Trophoblast cell (in vitro differentiated cells and primary cell): ENCODE measurements around the gene SAP25.

Experiments used
- DNase-seq, 2 donors: peaks; one replicate each; pipeline ENCODE4 v3.0.0-alpha.2; 2016
- H2AFZ ChIP-seq: 2 replicates; pipeline ENCODE4 v1.6.1; 2013; ENCODE audit warnings: low read length, moderate library complexity, mild to moderate bottlenecking; ENCODE audit not compliant: insufficient read depth, poor library complexity
- H2AK5ac ChIP-seq: 2 replicates; pipeline ENCODE4 v1.6.1; 2013; ENCODE audit warnings: mild to moderate bottlenecking, low read length
- H2BK120ac ChIP-seq: 2 replicates; pipeline ENCODE4 v1.6.1; 2013; ENCODE audit warnings: low read length, mild to moderate bottlenecking, moderate library complexity; ENCODE audit not compliant: insufficient read depth, poor library complexity
- H2BK12ac ChIP-seq: 2 replicates; pipeline ENCODE4 v1.6.1; 2013; ENCODE audit warnings: mild to moderate bottlenecking, low read length, moderate library complexity
- H2BK5ac ChIP-seq: 2 replicates; pipeline ENCODE4 v1.6.1; 2013; ENCODE audit warnings: low read length, low read depth, moderate library complexity, mild to moderate bottlenecking; ENCODE audit not compliant: poor library complexity
- H3K14ac ChIP-seq: 2 replicates; pipeline ENCODE4 v1.6.1; 2013; ENCODE audit warnings: mild to moderate bottlenecking, low read length
- H3K18ac ChIP-seq: 2 replicates; pipeline ENCODE4 v1.6.1; 2013; ENCODE audit warnings: mild to moderate bottlenecking, low read length
- H3K23ac ChIP-seq: 2 replicates; pipeline ENCODE4 v1.6.1; 2013; ENCODE audit warnings: low read length
- H3K27ac ChIP-seq: 2 replicates; pipeline ENCODE4 v1.5.1; 2013; ENCODE audit warnings: low read depth, mild to moderate bottlenecking, inconsistent platforms, low read length, moderate library complexity
- H3K27me3 ChIP-seq: 2 replicates; pipeline ENCODE4 v1.6.1; 2013; ENCODE audit warnings: inconsistent platforms, mild to moderate bottlenecking, low read length, moderate library complexity; ENCODE audit not compliant: insufficient read depth
- H3K36me3 ChIP-seq, 2 experiments: 1 replicate in 1 of 2; 2 replicates in 1 of 2; pipeline ENCODE4 v1.6.1; 2013; ENCODE audit warnings: low read length in 2 of 2, mild to moderate bottlenecking in 2 of 2, moderate library complexity in 1 of 2; ENCODE audit not compliant: insufficient read depth in 2 of 2, control insufficient read depth in 1 of 2
- H3K4ac ChIP-seq: 2 replicates; pipeline ENCODE4 v1.6.1; 2013; ENCODE audit warnings: low read depth, mild to moderate bottlenecking, low read length, moderate library complexity
- H3K4me1 ChIP-seq, 2 experiments: 1 replicate in 1 of 2; 2 replicates in 1 of 2; pipeline ENCODE4 v1.6.1; 2013; ENCODE audit warnings: low read length in 2 of 2, mild to moderate bottlenecking in 2 of 2, moderate library complexity in 1 of 2; ENCODE audit not compliant: insufficient read depth in 2 of 2, control insufficient read depth in 1 of 2
- H3K4me2 ChIP-seq: 2 replicates; pipeline ENCODE4 v1.6.1; 2013; ENCODE audit warnings: inconsistent platforms, mild to moderate bottlenecking, low read length, moderate library complexity
- H3K4me3 ChIP-seq: 2 replicates; pipeline ENCODE4 v1.5.1; 2013; ENCODE audit warnings: mild to moderate bottlenecking, low read depth, low read length, inconsistent platforms
- H3K79me1 ChIP-seq: one replicate; pipeline ENCODE4 v1.6.1; 2013; ENCODE audit warnings: low read length
- H3K79me2 ChIP-seq: 2 replicates; pipeline ENCODE4 v1.6.1; 2013; ENCODE audit warnings: low read length, mild to moderate bottlenecking; ENCODE audit not compliant: control insufficient read depth, insufficient read depth, poor library complexity
- H3K9ac ChIP-seq: 2 replicates; pipeline ENCODE4 v1.6.1; 2013; ENCODE audit warnings: mild to moderate bottlenecking, low read length
- H3K9me3 ChIP-seq: 2 replicates; pipeline ENCODE4 v1.6.1; 2013; ENCODE audit warnings: low read depth, mild to moderate bottlenecking, control low read depth, inconsistent platforms, low read length; ENCODE audit not compliant: insufficient read depth
- H4K12ac ChIP-seq: 2 replicates; pipeline ENCODE4 v1.6.1; 2013; ENCODE audit warnings: low read depth, mild to moderate bottlenecking, low read length, moderate library complexity
- H4K8ac ChIP-seq: 2 replicates; pipeline ENCODE4 v1.6.1; 2013; ENCODE audit warnings: low read depth, mild to moderate bottlenecking, low read length, moderate library complexity
- H4K91ac ChIP-seq: one replicate; pipeline ENCODE4 v1.6.1; 2013; ENCODE audit warnings: low read depth, mild to moderate bottlenecking, low read length, moderate library complexity
- WGBS: extraction: QIAGEN DNeasy Blood & Tissue Kit; methylation state at CpG from one replicate; pipeline ENCODE4 v1.1.7; 2013; ENCODE audit warnings: missing lambda C conversion rate; ENCODE audit not compliant: insufficient read length, insufficient coverage; ENCODE audit errors: extremely low coverage; 5-methylcytosine and 5-hydroxymethylcytosine counted together

The SAP25 gene

DNA sequence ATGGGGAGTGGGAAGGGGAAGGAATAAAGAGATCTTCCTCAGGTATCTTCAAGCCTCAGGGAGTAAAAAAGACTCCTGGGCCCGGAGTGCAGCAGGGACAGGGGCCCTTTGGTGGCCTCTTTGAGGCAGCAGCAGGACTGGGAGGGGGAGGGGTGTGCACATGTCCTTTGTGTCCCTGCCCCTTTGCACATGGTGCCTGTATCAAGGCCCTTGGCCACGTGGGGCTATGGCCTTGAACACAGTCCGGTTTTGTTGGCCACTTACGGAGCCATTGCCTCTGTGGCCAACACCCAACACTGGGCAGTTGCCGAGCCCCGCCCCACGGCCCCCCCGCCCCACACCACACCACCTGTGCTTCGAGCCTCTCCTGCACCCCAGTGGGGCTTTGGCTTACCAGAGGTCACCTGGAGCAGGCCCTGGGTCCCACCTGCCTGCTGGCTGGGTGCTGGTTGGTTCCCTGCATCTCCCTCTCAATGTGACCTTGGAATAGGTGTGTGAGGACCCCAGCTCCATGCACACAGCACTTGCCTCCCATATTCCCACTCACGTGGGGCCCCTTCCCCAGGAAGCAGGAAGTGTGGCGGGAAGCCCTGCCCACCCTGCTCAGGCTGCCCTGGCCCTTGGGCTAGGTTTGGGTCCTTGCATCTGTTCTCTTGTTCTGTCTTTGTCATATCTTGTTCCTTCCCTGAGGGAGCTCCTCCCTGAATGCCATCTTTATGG is 5.4 kb downstream of the SAP25 start:
- H3K79me2 ChIP-seq: no peaks in the 10 kb centered on the region
- H2BK120ac ChIP-seq: no peak overlapping the region
- H3K36me3 ChIP-seq: peaks cover 0 to 5% of the 10 kb centered on the region in 2 experiments
- H3K4me2 ChIP-seq: no peak overlapping the region
- peaks cover 9% of the 10 kb centered on the region for H3K27me3 ChIP-seq
- no peak overlapping the region for H3K27ac ChIP-seq
- no peak overlapping the region for H3K4me3 ChIP-seq
- no peak for DNase-seq
- H2AK5ac ChIP-seq: no peak overlapping the region
- peaks cover 29 to 42% of the 10 kb centered on the region in 2 experiments for H3K4me1 ChIP-seq
- no peaks in the 10 kb centered on the region for H3K79me1 ChIP-seq
- H4K8ac ChIP-seq: no peak overlapping the region
- H3K9ac ChIP-seq: no peak overlapping the region
- no peak overlapping the region for H3K23ac ChIP-seq
- peaks cover 8% of the 10 kb centered on the region for H3K9me3 ChIP-seq
- H4K12ac ChIP-seq: no peak overlapping the region
- H2BK12ac ChIP-seq: no peak overlapping the region
- no peak overlapping the region for H2AFZ ChIP-seq
- H3K14ac ChIP-seq: no peak overlapping the region
- H3K18ac ChIP-seq: no peak overlapping the region
- H4K91ac ChIP-seq: no peak overlapping the region
- no peak overlapping the region for H3K4ac ChIP-seq
- H2BK5ac ChIP-seq: no peak overlapping the region
- WGBS: no CpG with 5 or more reads among the region's 11 CpGs

DNA sequence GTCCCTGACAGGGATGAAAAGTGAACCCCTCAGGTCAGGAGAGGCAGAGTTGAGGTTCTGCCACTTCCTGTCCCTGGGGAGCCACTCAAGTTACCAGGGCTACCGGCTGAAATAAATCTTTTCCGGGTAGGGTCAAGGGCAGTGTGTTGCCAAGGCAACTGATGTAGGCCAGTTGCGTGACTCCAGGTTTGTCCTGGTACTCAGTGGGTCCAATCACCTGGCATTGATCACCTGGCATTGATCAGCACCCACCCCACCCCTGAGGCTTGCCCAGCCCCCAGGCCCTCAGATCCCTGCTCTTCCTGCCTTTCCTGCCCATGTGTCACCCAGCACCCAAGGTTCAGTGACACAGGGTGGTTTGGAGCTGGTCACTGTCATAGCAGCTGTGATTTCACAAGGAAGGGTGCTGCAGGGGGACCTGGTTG is 5.9 kb downstream of the SAP25 start:
- DNase-seq: no peak
- Histone ChIP-seq H2BK5ac (no peak overlapping the region), H3K4me2 (no peak overlapping the region), H4K12ac (no peak overlapping the region), H3K4me3 (no peak overlapping the region), H3K27me3 (peaks cover 9% of the 10 kb centered on the region), H3K9ac (no peak overlapping the region), H3K4ac (no peak overlapping the region), H2AFZ (no peak overlapping the region), H2AK5ac (no peak overlapping the region), H3K79me2 (no peaks in the 10 kb centered on the region), H3K79me1 (no peaks in the 10 kb centered on the region), H3K18ac (no peak overlapping the region), H2BK12ac (no peak overlapping the region), H2BK120ac (no peak overlapping the region), H3K27ac (no peak overlapping the region), H3K14ac (no peak overlapping the region), H3K9me3 (peaks cover 8% of the 10 kb centered on the region), H4K91ac (no peak overlapping the region), H4K8ac (no peak overlapping the region), H3K4me1 (peaks cover 29 to 42% of the 10 kb centered on the region in 2 experiments), H3K23ac (no peak overlapping the region), H3K36me3 (peaks cover 0 to 4% of the 10 kb centered on the region in 2 experiments)
- no CpG with 5 or more reads among the region's 3 CpGs for WGBS

DNA sequence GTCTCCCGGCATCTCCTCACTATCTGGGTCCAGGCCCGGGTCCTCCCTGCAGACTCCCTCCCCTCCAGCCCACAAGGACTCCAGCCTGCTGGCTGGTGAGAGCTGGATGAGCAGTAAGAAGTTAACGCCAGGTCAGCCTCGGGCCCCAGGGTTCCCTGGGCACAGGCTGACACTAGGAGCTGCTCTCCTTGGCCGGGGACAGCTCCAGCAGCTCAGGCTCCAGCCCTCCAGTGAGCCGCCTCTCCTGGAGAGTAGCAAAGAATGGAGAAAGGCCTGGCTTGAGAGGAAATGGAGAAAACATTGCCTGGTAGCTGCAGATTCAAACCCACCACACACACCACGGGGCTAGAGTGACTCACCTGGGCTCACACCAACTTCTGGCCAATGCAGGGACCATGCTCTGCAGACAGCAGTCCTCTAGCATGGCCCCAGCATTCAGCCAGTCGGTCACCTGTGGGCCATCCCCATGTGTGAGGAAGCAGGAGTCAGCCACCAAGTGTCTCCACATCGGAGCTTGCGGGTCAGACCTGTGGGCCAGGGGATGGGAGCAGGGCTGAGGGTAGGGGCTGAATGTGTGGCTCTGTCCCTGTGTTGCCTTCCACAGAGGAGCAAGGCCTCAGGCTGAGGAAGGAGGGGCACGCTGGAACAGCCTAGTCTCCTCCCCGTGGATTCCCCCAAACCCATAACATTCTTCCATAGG is 6.5 kb downstream of the SAP25 start:
- Histone ChIP-seq H3K27me3 (peaks cover 9% of the 10 kb centered on the region), H3K14ac (no peak overlapping the region), H3K36me3 (peaks cover 0 to 3% of the 10 kb centered on the region in 2 experiments), H2BK12ac (no peak overlapping the region), H2BK5ac (no peak overlapping the region), H3K4me1 (peaks cover 24 to 36% of the 10 kb centered on the region in 2 experiments), H2BK120ac (no peak overlapping the region), H3K9me3 (peaks cover 8% of the 10 kb centered on the region), H3K4me2 (no peak overlapping the region), H3K79me2 (no peaks in the 10 kb centered on the region), H2AFZ (no peak overlapping the region), H3K79me1 (no peaks in the 10 kb centered on the region), H3K27ac (no peak overlapping the region), H3K23ac (no peak overlapping the region), H4K91ac (no peak overlapping the region), H3K9ac (no peak overlapping the region), H3K18ac (no peak overlapping the region), H3K4ac (no peak overlapping the region), H2AK5ac (no peak overlapping the region), H4K12ac (no peak overlapping the region), H3K4me3 (no peak overlapping the region), H4K8ac (no peak overlapping the region)
- DNase-seq: peak in 1 of 2 donors; percentile 11
- no CpG with 5 or more reads among the region's 12 CpGs for WGBS

DNA sequence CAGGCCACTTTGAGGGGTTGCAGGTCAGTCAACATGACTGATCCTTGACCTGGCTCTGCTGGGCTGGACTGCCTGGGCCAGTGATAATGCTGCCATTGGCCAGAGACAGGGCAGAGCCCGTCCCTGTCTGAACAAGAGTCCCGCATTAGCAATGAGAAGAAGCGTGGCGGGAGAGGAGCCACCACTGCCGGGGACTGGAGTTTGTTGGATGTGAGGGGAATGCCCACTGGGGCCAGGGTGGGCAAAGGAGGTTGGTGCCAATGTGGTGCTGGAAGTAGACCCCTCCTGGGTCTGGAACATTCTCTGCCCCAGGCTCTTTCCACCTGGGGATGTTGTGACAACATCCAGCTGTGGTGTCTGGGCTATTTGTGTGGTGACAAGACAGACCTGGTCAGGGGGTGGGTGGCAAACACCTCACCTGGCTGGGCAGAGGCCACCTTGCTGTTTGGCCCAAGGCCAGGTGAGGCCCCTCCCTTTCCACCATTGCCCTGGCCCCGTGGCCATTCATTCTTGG is 7.6 kb downstream of the SAP25 start:
- no peak overlapping the region for H3K23ac ChIP-seq
- no peak overlapping the region for H3K18ac ChIP-seq
- H2AFZ ChIP-seq: no peak overlapping the region
- H3K27me3 ChIP-seq: peaks cover 9% of the 10 kb centered on the region
- H2BK120ac ChIP-seq: no peak overlapping the region
- peak in 1 of 2 donors; percentile 37 for DNase-seq
- no peak overlapping the region for H3K27ac ChIP-seq
- WGBS: no CpG with 5 or more reads among the region's 6 CpGs
- no peak overlapping the region for H3K14ac ChIP-seq
- H3K36me3 ChIP-seq: peaks cover 2 to 3% of the 10 kb centered on the region in 2 experiments
- no peak overlapping the region for H3K4me2 ChIP-seq
- H3K4me3 ChIP-seq: no peak overlapping the region
- H3K4ac ChIP-seq: no peak overlapping the region
- no peak overlapping the region for H3K9ac ChIP-seq
- peaks cover 14 to 25% of the 10 kb centered on the region in 2 experiments for H3K4me1 ChIP-seq
- no peak overlapping the region for H2BK5ac ChIP-seq
- H4K91ac ChIP-seq: no peak overlapping the region
- H3K9me3 ChIP-seq: peaks cover 8% of the 10 kb centered on the region
- no peaks in the 10 kb centered on the region for H3K79me2 ChIP-seq
- no peak overlapping the region for H2BK12ac ChIP-seq
- H4K12ac ChIP-seq: no peak overlapping the region
- H2AK5ac ChIP-seq: no peak overlapping the region
- H3K79me1 ChIP-seq: no peaks in the 10 kb centered on the region
- no peak overlapping the region for H4K8ac ChIP-seq
